ENCODE data around the gene NADSYN1.

NADSYN1 gene

GRCh38 chr11:71461696-71462095 lies 8.7 kb downstream of the NADSYN1 start:
- Histone ChIP-seq H3K9ac (ENCODE audit: low read length) (no peak overlapping the region), H3K9me2 (replicated peaks; ENCODE audit: insufficient read depth, low read length) (no peaks in the 10 kb centered on the region), H3F3A (ENCODE audit: insufficient read depth, low read length) (no peaks in the 10 kb centered on the region), H3K27me3 (replicated peaks; ENCODE audit: insufficient read depth, low read length) (no peaks in the 10 kb centered on the region), H3K9me3 (replicated peaks; ENCODE audit: insufficient read depth, low read length) (no peaks in the 10 kb centered on the region), H3K4me3 (ENCODE audit: low read length) (no peak overlapping the region), H2AFZ (ENCODE audit: low read length) (no peak overlapping the region), H3K36me3 (replicated peaks; ENCODE audit: insufficient read depth, low read length) (no peaks in the 10 kb centered on the region), H3K79me2 (ENCODE audit: low read length) (no peaks in the 10 kb centered on the region), H3K4me1 (ENCODE audit: low read length) (no peaks in the 10 kb centered on the region), H3K4me2 (ENCODE audit: low read depth, low read length) (no peak overlapping the region), H3K27ac (ENCODE audit: low read length) (no peak overlapping the region), H4K20me1 (ENCODE audit: insufficient read depth, low read length) (no peaks in the 10 kb centered on the region)
- DNase-seq = no peak
- TF ChIP-seq EZH2 (optimal IDR thresholded peaks at IDR 0.05; ENCODE audit: low read depth, low read length) = no peak
- TF ChIP-seq, protein P1, sequence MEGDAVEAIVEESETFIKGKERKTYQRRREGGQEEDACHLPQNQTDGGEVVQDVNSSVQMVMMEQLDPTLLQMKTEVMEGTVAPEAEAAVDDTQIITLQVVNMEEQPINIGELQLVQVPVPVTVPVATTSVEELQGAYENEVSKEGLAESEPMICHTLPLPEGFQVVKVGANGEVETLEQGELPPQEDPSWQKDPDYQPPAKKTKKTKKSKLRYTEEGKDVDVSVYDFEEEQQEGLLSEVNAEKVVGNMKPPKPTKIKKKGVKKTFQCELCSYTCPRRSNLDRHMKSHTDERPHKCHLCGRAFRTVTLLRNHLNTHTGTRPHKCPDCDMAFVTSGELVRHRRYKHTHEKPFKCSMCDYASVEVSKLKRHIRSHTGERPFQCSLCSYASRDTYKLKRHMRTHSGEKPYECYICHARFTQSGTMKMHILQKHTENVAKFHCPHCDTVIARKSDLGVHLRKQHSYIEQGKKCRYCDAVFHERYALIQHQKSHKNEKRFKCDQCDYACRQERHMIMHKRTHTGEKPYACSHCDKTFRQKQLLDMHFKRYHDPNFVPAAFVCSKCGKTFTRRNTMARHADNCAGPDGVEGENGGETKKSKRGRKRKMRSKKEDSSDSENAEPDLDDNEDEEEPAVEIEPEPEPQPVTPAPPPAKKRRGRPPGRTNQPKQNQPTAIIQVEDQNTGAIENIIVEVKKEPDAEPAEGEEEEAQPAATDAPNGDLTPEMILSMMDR (IDR thresholded peaks at IDR 0.05; ENCODE audit: low read length) = no peak

DNA sequence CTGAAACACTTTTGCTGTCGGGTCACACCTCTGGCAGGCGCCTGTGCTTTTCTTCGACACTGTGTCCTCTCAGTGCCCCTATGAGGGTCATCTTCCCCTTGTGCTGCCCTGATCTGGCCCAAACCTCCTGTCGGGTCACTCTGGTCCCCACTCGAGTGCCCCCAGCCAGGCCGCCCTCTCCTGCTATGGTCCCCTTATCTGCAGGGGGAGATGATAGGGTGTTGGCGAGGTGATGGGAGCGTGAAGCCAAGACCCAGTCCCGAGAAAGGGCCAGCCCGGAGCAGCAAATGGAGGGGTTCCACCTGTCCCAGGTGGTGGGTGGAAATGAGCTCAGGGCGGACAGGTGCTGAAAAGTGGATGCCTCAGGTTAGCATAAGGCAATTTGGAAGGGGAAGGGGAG lies 9.7 kb downstream of the NADSYN1 start:
- Histone ChIP-seq H2AFZ (ENCODE audit: low read length) (no peak overlapping the region), H3K36me3 (replicated peaks; ENCODE audit: insufficient read depth, low read length) (no peaks in the 10 kb centered on the region), H3K9ac (ENCODE audit: low read length) (no peak overlapping the region), H3F3A (ENCODE audit: insufficient read depth, low read length) (no peaks in the 10 kb centered on the region), H3K4me3 (ENCODE audit: low read length) (no peak overlapping the region), H3K9me3 (replicated peaks; ENCODE audit: insufficient read depth, low read length) (no peaks in the 10 kb centered on the region), H3K9me2 (replicated peaks; ENCODE audit: insufficient read depth, low read length) (no peaks in the 10 kb centered on the region), H3K4me2 (ENCODE audit: low read depth, low read length) (no peak overlapping the region), H3K79me2 (ENCODE audit: low read length) (no peaks in the 10 kb centered on the region), H3K27ac (ENCODE audit: low read length) (no peak overlapping the region), H4K20me1 (ENCODE audit: insufficient read depth, low read length) (no peaks in the 10 kb centered on the region), H3K4me1 (ENCODE audit: low read length) (no peaks in the 10 kb centered on the region), H3K27me3 (replicated peaks; ENCODE audit: insufficient read depth, low read length) (no peaks in the 10 kb centered on the region)
- DNase-seq = no peak
- TF ChIP-seq EZH2phosphoT487 (IDR thresholded peaks at IDR 0.05; ENCODE audit: low read length) (no peak), EZH2 (optimal IDR thresholded peaks at IDR 0.05; ENCODE audit: low read depth, low read length) (no peak)

DNA sequence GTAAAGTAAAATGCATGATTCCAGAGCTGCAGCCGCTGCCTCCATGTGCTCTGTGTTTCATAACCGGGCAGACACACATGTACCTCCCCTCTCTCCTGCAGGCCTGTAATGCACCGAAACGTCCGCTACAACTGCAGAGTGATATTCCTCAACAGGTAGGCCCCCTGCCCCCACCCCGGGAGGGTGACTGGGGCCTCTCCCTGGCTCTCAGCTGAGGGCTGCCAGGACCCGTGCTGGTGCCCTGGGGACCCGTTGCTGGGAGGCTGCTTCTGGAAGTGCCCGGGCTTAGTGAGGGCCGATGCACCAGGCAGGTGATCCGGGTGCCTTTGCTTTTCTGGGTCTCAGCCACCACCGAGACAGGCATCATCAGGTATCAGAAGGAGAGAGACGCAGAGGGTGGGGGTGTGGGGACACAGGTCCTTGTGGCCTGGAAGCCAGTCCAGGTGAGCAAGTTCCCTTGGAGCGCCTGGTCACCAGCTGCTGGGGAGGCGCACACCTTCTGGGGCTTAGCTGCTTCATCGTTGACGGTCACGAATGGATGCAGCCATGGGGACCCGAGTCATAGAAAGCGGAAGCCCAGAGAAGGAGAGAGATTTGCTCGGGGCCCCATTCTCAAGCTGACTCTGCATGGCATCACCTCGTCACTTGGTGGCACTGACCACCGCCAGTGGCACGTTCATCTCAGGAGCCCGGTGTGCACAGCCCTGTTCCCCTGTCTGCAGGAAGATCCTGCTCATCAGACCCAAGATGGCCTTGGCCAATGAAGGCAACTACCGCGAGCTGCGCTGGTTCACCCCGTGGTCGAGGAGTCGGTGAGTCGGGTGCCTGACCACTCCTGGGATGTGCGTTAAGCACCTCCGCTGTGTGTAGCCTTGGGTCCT lies 10.6 kb downstream of the NADSYN1 start:
- no peak overlapping the region for H3K27ac ChIP-seq (ENCODE audit: low read length)
- H3F3A ChIP-seq (ENCODE audit: insufficient read depth, low read length) = no peaks in the 10 kb centered on the region
- no peaks in the 10 kb centered on the region for H3K79me2 ChIP-seq (ENCODE audit: low read length)
- H3K36me3 ChIP-seq (replicated peaks; ENCODE audit: insufficient read depth, low read length) = no peaks in the 10 kb centered on the region
- no peak for DNase-seq
- no peak overlapping the region for H2AFZ ChIP-seq (ENCODE audit: low read length)
- no peaks in the 10 kb centered on the region for H3K27me3 ChIP-seq (replicated peaks; ENCODE audit: insufficient read depth, low read length)
- no peaks in the 10 kb centered on the region for H3K9me3 ChIP-seq (replicated peaks; ENCODE audit: insufficient read depth, low read length)
- H3K4me3 ChIP-seq (ENCODE audit: low read length) = no peak overlapping the region
- no peak overlapping the region for H3K9ac ChIP-seq (ENCODE audit: low read length)
- H3K9me2 ChIP-seq (replicated peaks; ENCODE audit: insufficient read depth, low read length) = no peaks in the 10 kb centered on the region
- no peaks in the 10 kb centered on the region for H4K20me1 ChIP-seq (ENCODE audit: insufficient read depth, low read length)
- no peak overlapping the region for H3K4me2 ChIP-seq (ENCODE audit: low read depth, low read length)
- TF ChIP-seq EZH2phosphoT487 (IDR thresholded peaks at IDR 0.05; ENCODE audit: low read length) (no peak), EZH2 (optimal IDR thresholded peaks at IDR 0.05; ENCODE audit: low read depth, low read length) (no peak)
- TF ChIP-seq, protein P1 (IDR thresholded peaks at IDR 0.05; ENCODE audit: low read length) = no peak
- H3K4me1 ChIP-seq (ENCODE audit: low read length) = no peaks in the 10 kb centered on the region

- H3K9me2 ChIP-seq (replicated peaks; ENCODE audit: insufficient read depth, low read length) = no peaks in the 10 kb centered on the region
Observed at GRCh38 chr11:71465054-71465453, 12.1 kb downstream of the NADSYN1 start.

More at GRCh38 chr11:71465054-71465453, 12.1 kb downstream of the NADSYN1 start:
- TF ChIP-seq EZH2 (optimal IDR thresholded peaks at IDR 0.05; ENCODE audit: low read depth, low read length) (no peak), EZH2phosphoT487 (IDR thresholded peaks at IDR 0.05; ENCODE audit: low read length) (no peak)
- TF ChIP-seq, protein P1 (IDR thresholded peaks at IDR 0.05; ENCODE audit: low read length) = no peak
- Histone ChIP-seq H3K9me3 (replicated peaks; ENCODE audit: insufficient read depth, low read length) (no peaks in the 10 kb centered on the region), H3K4me1 (ENCODE audit: low read length) (no peaks in the 10 kb centered on the region), H3K36me3 (replicated peaks; ENCODE audit: insufficient read depth, low read length) (no peaks in the 10 kb centered on the region), H3K27ac (ENCODE audit: low read length) (no peak overlapping the region), H3K4me3 (ENCODE audit: low read length) (no peak overlapping the region), H3K4me2 (ENCODE audit: low read depth, low read length) (no peak overlapping the region), H3K27me3 (replicated peaks; ENCODE audit: insufficient read depth, low read length) (no peaks in the 10 kb centered on the region), H3K9ac (ENCODE audit: low read length) (no peak overlapping the region), H3K79me2 (ENCODE audit: low read length) (no peaks in the 10 kb centered on the region), H2AFZ (ENCODE audit: low read length) (no peak overlapping the region), H4K20me1 (ENCODE audit: insufficient read depth, low read length) (no peaks in the 10 kb centered on the region), H3F3A (ENCODE audit: insufficient read depth, low read length) (no peaks in the 10 kb centered on the region)
- no peak for DNase-seq
